Heart right ventricle (tissue), 16 donors: ENCODE data around the gene CAMK1D. TPM values are rescaled to one million over a fixed set of nuclear protein-coding genes. Genes with fewer than 3 reads are reported as not detected.

Source experiments
- ATAC-seq, 8 donors: fragments of 200-7000 bp; cut with Tn5 transposase; one replicate each; pipeline ENCODE4 v1.9.1; 2020; ENCODE audit warnings: mild to moderate bottlenecking in 8 of 8, moderate library complexity in 8 of 8, moderate number of reproducible peaks in 1 of 8
- DNase-seq, 2 donors: peaks; one replicate each; pipeline ENCODE4 v3.0.0-alpha.2; 2020
- H3K27ac ChIP-seq, 10 donors: fragments of 200-600 bp; sonication (generic) in 2 of 10; one replicate each; pipeline versions ENCODE4 v1.5.0 to v1.8.0; 2020 to 2022; ENCODE audit warnings: mild to moderate bottlenecking in 3 of 10
- H3K27me3 ChIP-seq, 7 donors: fragments of 200-600 bp; one replicate each; pipeline ENCODE4 v1.8.0; 2021 to 2022; ENCODE audit warnings: mild to moderate bottlenecking in 2 of 7
- H3K36me3 ChIP-seq, 9 donors: fragments of 200-600 bp; sonication (generic) in 1 of 9; one replicate each; pipeline versions ENCODE4 v1.5.0 to v1.8.0; 2020 to 2022; ENCODE audit warnings: mild to moderate bottlenecking in 2 of 9
- H3K4me1 ChIP-seq, 9 donors: fragments of 200-600 bp; sonication (generic) in 1 of 9; one replicate each; pipeline versions ENCODE4 v1.5.0 to v1.8.0; 2020 to 2022; ENCODE audit warnings: mild to moderate bottlenecking in 4 of 9
- H3K4me3 ChIP-seq, 10 donors: fragments of 200-600 bp; sonication (generic) in 2 of 10; one replicate each; pipeline versions ENCODE4 v1.5.0 to v1.8.0; 2020 to 2022; ENCODE audit warnings: mild to moderate bottlenecking in 7 of 10, moderate library complexity in 2 of 10
- H3K9me3 ChIP-seq, 11 donors: fragments of 200-600 bp in 10 of 11; sonication (generic) in 2 of 11; one replicate each; pipeline versions ENCODE4 v1.5.0 to v1.8.0; 2013 to 2022; ENCODE audit warnings: mild to moderate bottlenecking in 2 of 11, control low read depth in 1 of 11, moderate library complexity in 1 of 11
- WGBS, 2 donors: extraction: QIAGEN DNeasy Blood & Tissue Kit; methylation state at CpG; one replicate each; pipeline ENCODE4 v1.1.7; 2013; ENCODE audit warnings: inconsistent platforms in 1 of 2; 5-methylcytosine and 5-hydroxymethylcytosine counted together
- intact Hi-C, 10 donors: fragments of 100-400 bp; cut with DNase I; formaldehyde crosslinking; loops; one replicate each; pipeline versions ENCODE4 v1.11.1 to v1.14.2; 2022
- polyA plus RNA-seq, 2 donors: library from polyadenylated mRNA; stranded (reverse); fragments of 200-250 nt; gene quantifications; one replicate each; pipeline ENCODE4 v1.2.3, GENCODE V29; 2013
- total RNA-seq, 10 donors: library from RNA; stranded (reverse); fragmentation: NEBNext Ultra II Directional in 3 of 10; extraction: Animal tissue kit (Norgen Biotek cat#: 25700) in 3 of 10; gene quantifications; one replicate each; pipeline versions ENCODE4 v1.2.1 to v1.2.4, GENCODE V29; 2021 to 2023
- TF ChIP-seq, protein P1 (sequence below), 9 donors: fragments of 200-600 bp; sonication (generic) in 2 of 9; IDR thresholded peaks; one replicate each; pipeline versions ENCODE4 v1.5.0 to v1.8.0; 2021 to 2022; ENCODE audit warnings: antibody characterized with exemption in 9 of 9, mild to moderate bottlenecking in 5 of 9, moderate library complexity in 1 of 9
- donor health status: Arrhythmogenic right ventricular cardiomyopathy.
- donor health status: ischemic (EF 13 %, LVEDD 7.1; RV severe dilation, severe dysfunction).
- donor health status: healthy with polysubstance abuse.
- donor health status: DM: no; HTN: yes; CAD: no.
- donor health status: DM: no; HTN: no; CAD: no.
- donor health status: ischemic (EF 25% LVEDD 6.9; RV normal size, moderate dysfunction).
- donor health status: ischemic (EF 25% LVEDD 5.7; RV mildly dilated, moderate dysfunction).
- donor health status: healthy.
- donor health status: DM: yes; HTN: yes; CAD: no.
- donor health status: Ischemic cardiomyopathy.
- donor health status: ischemic (EF 35%, LVEDD 5.7; RV mildly dilated, moderate dysfunction).
- donor health status: nonischemic (EF 11% LVEDD 7.7; RV severe dilation, severe dysfunction).
- donor health status: DM: yes; HTN: yes; CAD: no.
- donor health status: PGD.
- donor health status: ischemic (EF 29% LVEDD 5.4; RV normal size, mild dysfunction).
- donor health status: nonischemic (EF 23%, LVEDD 6.1; RV moderate dilation, normal function).

CAMK1D gene
- total and polyA plus RNA-seq, 12 donors, result 1.3 to 17.7 (median 2.6) TPM

DNA sequence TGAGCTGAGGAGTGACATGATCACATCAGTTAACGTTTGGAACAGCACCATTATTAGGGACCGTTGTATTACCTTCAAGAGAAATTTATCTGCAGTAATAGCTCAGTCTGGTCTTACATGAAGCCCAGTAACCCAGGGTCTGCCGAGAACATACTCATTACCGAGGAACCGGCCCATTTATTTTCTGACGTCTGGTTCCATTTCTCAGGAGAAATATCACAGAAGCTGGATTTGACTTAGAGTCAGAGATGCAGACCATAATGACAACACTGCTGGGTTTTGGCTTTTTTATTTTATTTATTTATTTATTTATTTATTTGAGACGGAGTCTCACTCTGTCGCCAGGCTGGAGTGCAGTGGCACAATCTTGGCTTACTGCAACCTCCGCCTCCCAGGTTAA lies 489.0 kb downstream of the CAMK1D start:
- DNase-seq (no peak), ATAC-seq (no peak)
- peaks cover 0 to 25% (median 10%) of the 10 kb centered on the region in 9 donors for H3K4me1 ChIP-seq
- TF ChIP-seq, protein P1, sequence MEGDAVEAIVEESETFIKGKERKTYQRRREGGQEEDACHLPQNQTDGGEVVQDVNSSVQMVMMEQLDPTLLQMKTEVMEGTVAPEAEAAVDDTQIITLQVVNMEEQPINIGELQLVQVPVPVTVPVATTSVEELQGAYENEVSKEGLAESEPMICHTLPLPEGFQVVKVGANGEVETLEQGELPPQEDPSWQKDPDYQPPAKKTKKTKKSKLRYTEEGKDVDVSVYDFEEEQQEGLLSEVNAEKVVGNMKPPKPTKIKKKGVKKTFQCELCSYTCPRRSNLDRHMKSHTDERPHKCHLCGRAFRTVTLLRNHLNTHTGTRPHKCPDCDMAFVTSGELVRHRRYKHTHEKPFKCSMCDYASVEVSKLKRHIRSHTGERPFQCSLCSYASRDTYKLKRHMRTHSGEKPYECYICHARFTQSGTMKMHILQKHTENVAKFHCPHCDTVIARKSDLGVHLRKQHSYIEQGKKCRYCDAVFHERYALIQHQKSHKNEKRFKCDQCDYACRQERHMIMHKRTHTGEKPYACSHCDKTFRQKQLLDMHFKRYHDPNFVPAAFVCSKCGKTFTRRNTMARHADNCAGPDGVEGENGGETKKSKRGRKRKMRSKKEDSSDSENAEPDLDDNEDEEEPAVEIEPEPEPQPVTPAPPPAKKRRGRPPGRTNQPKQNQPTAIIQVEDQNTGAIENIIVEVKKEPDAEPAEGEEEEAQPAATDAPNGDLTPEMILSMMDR (IDR thresholded peaks at IDR 0.05), result no peak
- no peaks in the 10 kb centered on the region for H3K36me3 ChIP-seq
- H3K4me3 ChIP-seq, result no peak overlapping the region
- WGBS, 2 donors, result 78 to 81% methylated on average over 9 of the region's 9 CpGs
- no peaks in the 10 kb centered on the region for H3K9me3 ChIP-seq
- H3K27ac ChIP-seq, result no peak overlapping the region
- H3K27me3 ChIP-seq, result peaks cover 0 to 5% (median 0%) of the 10 kb centered on the region in 7 donors
- intact Hi-C loops, result no loop called here

- intact Hi-C loops, result no loop called here
- Histone ChIP-seq H3K27me3 (peaks cover 0 to 5% (median 0%) of the 10 kb centered on the region in 7 donors), H3K9me3 (no peaks in the 10 kb centered on the region), H3K4me3 (no peak overlapping the region), H3K36me3 (no peaks in the 10 kb centered on the region), H3K27ac (peak overlapping the region in 3 of 10 donors; percentile 18 to 57 (median 34)), H3K4me1 (peaks cover 0 to 31% (median 10%) of the 10 kb centered on the region in 9 donors)
- ATAC-seq, result peak in 2 of 8 donors; percentile 27 to 48
- TF ChIP-seq, protein P1 (IDR thresholded peaks at IDR 0.05), result no peak
- no peak for DNase-seq
- WGBS, 2 donors, result 69 to 72% methylated on average over 27 of the region's 27 CpGs
Measured at GRCh38 chr10:12838995-12839927, 489.9 kb downstream of the CAMK1D start.

DNA sequence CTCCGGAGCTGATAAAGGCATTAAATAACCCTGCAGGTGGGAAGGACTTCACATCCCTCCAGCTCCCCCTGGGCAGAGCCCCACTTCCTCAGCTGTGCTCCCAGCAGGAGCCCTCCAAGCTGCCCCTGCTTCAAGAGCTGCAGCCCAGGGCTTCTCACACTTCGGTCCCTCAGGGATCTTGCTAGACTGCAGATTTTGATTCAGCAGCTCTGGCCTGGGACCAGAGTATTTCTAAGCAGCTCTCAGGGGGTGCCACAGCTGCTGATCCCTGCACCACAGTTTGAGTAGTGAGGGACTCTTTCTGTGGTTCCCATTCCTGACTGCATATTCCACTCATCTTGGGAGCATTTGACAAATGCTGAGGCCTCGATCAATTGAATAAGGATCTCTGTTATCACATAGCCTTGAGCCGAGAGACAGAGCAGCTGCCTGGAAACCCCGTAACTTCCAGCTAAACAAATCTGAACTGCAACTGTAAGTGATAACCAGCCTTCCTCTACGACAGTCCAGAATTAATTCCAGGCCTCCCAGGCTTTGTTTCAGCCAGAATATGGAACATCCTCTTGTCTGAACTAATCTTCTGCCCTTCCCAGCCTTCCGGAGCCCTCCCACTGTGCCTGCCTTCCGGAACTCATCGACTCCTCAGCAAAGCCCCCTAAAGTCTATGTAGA lies 490.7 kb downstream of the CAMK1D start:
- TF ChIP-seq, protein P1 (IDR thresholded peaks at IDR 0.05), result no peak
- intact Hi-C loops, result no loop called here
- Histone ChIP-seq H3K4me3 (no peak overlapping the region), H3K27me3 (peaks cover 0 to 5% (median 0%) of the 10 kb centered on the region in 7 donors), H3K9me3 (no peaks in the 10 kb centered on the region), H3K27ac (peak overlapping the region in 4 of 10 donors; percentile 18 to 57 (median 30)), H3K36me3 (no peaks in the 10 kb centered on the region), H3K4me1 (peaks cover 0 to 39% (median 18%) of the 10 kb centered on the region in 9 donors)
- ATAC-seq (peak; percentile 8 to 78 (median 46)), DNase-seq (peak in 1 of 2 donors; percentile 29)
- 26 to 29% methylated on average over 9 of the region's 9 CpGs for WGBS, 2 donors

- no peak overlapping the region for H3K27ac ChIP-seq
- WGBS, 2 donors, result 97% methylated on average over 10 of the region's 10 CpGs
- peaks cover 0 to 5% (median 0%) of the 10 kb centered on the region in 7 donors for H3K27me3 ChIP-seq
- intact Hi-C loops, result no loop called here
- peaks cover 0 to 41% (median 13%) of the 10 kb centered on the region in 9 donors for H3K4me1 ChIP-seq
- TF ChIP-seq, protein P1 (IDR thresholded peaks at IDR 0.05), result no peak
- H3K9me3 ChIP-seq, result no peaks in the 10 kb centered on the region
- DNase-seq (no peak), ATAC-seq (no peak)
- no peak overlapping the region for H3K4me3 ChIP-seq
- no peaks in the 10 kb centered on the region for H3K36me3 ChIP-seq
Measured at GRCh38 chr10:12841426-12841825, 492.1 kb downstream of the CAMK1D start.
